ENCODE measurements around the gene SCAPER.

DNA sequence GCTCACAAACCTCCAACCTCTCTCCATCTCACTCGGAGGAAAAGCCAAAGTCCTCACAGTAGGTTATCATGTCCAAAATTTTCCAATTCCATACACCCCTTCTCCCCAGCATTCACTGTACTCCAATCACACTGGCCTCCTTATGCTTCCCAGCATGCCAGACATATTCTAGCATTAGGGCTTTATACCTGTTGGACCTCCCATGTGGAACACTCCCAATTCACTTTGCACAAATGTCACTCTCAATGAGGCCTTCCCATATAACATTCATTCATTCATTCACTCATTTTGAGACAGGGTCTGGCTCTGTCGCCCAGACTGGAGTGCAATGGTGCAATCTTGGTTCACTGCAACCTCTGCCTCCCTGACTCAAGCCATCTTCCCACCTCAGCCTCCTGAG lies 19.9 kb downstream of the SCAPER start:
- no peak for TF ChIP-seq CTCF (IDR thresholded peaks at IDR 0.05)
- no peak for TF ChIP-seq POLR2A (IDR thresholded peaks at IDR 0.05)
